K562 (cell line): Measurements from ENCODE around the gene THAP12.

ENCODE experiments used
- CBX5 ChIP-seq: IDR thresholded peaks from 2 replicates; pipeline ENCODE4 v1.6.1; 2014; ENCODE audit warnings: low read depth, borderline replicate concordance
- CTCF ChIP-seq, 3 experiments: IDR thresholded peaks in 2 of 3; conservative IDR thresholded peaks in 1 of 3; 2 replicates each; pipeline ENCODE4 v1.5.1; 2011 to 2012; ENCODE audit warnings: low read length in 3 of 3, mild to moderate bottlenecking in 3 of 3, control low read depth in 2 of 3, improper control_type of control experiment in 1 of 3, inconsistent platforms in 1 of 3, low read depth in 1 of 3, mixed read lengths in 1 of 3, moderate library complexity in 1 of 3; ENCODE audit not compliant: insufficient read depth in 2 of 3
- GTF2B ChIP-seq: IDR thresholded peaks from 2 replicates; pipeline ENCODE4 v1.6.1; 2011; ENCODE audit not compliant: insufficient read length; ENCODE audit errors: extremely low read depth
- HDAC2 ChIP-seq: fragments of 450-650 bp; IDR thresholded peaks from 2 replicates; pipeline ENCODE4 v1.6.1; 2016; ENCODE audit warnings: mild to moderate bottlenecking
- PHF21A ChIP-seq: fragments of 450-650 bp; IDR thresholded peaks from 2 replicates; pipeline ENCODE4 v1.6.1; 2017; ENCODE audit warnings: low read depth, borderline replicate concordance

- TF ChIP-seq HDAC2 (no peak), CBX5 (no peak), GTF2B (no peak), PHF21A (no peak), CTCF (IDR thresholded peaks at IDR 0.05 in 2 of 3, conservative IDR thresholded peaks at IDR 0.05 in 1 of 3; ENCODE audit: insufficient read depth in 2 of 3, low read depth in 1 of 3, low read length in 3 of 3) (no peak)
Observed at GRCh38 chr11:76369406-76369805, 11.5 kb downstream of the THAP12 start.
